ENCODE measurements around the gene SYVN1.

Gene SYVN1

DNA sequence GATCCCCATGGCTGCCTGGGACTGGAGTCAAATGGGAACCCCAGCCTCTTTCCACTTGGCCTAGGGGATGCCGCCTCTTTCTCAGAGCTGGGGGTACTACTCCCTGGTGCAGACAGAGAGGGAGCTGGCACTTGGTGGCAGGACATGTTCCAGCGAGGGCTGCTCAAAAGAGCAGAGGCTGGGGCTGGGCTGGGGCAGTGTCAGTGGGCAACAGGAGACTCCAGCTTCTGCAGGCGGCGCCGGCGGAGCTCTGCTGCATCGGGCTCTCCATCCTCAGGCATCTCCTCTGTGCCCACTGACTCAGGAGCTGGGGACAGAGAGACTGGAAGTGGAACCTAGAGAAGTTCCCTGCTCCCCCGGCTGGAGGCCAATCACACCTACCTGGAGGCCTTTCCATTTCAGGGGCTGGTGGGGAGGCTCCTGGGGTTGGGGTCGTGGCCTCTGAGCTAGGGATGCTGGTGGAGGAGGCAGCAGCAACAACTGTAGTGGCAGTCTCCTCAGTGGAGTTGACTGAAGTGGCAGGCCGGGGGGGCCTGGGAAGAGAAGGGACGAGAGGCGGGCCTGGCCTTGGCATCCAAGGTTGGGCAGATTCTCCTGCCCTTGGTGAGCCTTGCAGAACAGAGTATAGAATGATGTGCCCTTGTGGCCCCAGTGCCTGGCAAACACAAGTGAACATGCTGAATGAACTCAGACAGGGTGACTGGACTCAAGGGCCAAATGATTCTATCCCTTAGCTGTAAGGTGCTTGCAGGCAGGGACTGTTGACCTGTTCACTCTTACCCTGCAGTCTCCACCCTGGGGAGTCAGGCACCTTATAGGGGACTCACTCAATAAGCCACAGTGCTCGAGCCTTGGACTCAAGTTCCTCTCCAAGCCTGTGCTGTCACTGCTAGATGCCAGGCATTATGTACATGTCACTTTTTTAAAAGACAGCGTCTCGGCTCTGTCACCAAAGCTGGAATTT lies 5.9 kb downstream of the SYVN1 start:
- in situ Hi-C loops (cut with HindIII; ENCODE audit: low sequenced_read_pairs), result no loop called here

DNA sequence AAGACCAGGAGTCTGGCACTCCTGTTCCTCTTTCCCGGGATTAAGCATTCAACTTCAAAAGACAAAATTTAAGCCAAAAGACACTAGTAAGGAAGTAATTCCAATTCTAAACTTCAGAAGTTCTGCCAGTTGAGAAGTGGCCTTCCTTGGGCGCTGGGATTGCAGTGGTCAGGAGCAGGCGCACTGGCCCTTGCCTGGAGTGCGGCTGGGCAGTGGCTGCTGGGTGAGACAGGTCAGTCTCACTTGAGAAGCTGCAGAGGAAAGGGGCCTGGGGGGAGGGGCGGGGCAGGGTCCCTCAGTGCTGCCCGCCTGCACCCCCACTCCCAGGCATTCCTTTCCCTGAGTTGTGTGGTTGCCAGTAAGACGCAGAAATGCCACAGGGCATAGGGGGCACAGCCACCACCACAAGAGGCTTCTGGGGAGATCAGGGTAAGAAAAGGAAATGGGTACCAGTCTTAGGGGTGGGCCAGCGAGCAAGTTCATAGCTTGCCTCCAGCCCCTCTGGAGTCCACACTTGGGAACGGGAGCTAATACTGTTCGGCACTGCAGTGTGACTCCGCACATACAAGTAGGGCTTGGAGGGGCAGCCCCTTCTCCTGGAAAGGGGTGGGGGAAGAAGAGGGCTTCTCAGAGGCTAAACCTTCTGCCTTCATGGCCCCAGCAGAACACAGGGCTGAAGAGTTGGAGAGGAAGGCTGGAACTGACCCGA lies 6.7 kb downstream of the SYVN1 start:
- in situ Hi-C loops (cut with HindIII; ENCODE audit: low sequenced_read_pairs), result no loop called here

DNA sequence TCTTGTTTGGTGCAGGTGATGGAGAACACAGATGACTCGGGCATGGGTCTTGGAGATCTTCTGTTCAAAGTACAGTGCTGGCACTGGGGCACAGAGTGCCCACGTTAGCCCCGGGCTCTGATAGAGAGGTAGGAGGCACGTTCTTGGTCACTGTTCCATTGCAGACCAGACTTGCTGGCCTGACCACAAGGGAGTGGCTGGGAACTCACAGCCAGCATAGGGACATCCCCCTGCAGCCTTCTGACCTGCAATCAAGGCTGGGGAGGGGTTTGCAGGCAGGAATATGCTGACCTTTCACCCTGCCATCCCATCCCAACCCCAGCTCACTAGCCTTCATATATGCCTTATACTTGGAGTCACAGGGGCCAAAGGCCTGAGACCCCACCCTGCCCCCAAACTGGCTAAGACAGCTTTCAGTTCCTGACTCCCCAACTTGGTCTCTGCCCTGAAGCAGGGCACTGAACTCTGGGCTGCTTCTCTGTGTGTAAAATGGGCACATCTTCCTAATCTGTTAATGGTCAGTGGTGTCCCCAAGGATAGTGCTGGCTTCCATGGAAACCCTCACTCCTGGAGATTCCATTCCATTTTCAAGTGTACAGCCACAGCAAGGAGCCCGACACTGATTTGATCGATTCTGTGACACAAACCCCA lies 7.6 kb downstream of the SYVN1 start:
- in situ Hi-C loops (cut with HindIII; ENCODE audit: low sequenced_read_pairs), result no loop called here

DNA sequence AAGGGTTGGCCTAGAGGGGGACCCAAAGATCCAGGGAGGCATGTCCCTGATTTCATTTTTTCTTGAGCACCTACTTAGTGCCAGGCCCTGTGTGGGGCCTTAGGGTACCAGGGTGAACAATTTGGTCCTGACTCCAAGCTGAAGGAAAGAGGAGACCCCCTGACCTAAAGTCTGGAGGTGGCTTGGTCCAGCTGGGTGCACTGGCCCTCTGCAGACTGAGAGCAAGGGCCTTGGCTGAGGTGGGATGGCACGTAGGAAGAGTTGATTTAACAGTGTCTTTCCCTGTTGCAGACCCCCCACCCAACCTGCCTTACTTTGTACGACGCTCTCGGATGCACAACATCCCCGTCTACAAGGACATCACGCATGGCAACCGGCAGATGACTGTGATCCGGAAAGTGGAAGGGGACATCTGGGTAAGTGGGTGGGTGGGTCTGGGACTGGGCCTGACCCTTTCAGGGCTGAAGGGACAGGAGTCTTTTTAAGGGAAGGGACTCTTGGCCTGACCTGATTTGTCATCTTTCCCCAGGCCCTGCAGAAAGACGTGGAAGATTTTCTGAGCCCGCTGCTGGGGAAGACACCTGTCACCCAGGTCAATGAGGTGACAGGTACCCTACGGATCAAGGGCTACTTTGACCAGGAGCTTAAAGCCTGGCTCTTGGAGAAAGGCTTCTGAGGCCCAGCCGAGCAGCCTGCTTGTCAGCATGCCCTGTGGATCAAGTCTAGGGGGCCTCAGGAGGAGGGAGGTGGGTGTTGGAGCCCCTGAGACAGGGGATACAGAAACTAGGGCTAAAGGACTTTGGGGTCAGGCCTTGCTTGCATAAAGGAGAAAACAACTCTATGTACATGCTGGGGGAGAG lies 8.9 kb downstream of the SYVN1 start:
- in situ Hi-C loops (cut with HindIII; ENCODE audit: low sequenced_read_pairs), result no loop called here

DNA sequence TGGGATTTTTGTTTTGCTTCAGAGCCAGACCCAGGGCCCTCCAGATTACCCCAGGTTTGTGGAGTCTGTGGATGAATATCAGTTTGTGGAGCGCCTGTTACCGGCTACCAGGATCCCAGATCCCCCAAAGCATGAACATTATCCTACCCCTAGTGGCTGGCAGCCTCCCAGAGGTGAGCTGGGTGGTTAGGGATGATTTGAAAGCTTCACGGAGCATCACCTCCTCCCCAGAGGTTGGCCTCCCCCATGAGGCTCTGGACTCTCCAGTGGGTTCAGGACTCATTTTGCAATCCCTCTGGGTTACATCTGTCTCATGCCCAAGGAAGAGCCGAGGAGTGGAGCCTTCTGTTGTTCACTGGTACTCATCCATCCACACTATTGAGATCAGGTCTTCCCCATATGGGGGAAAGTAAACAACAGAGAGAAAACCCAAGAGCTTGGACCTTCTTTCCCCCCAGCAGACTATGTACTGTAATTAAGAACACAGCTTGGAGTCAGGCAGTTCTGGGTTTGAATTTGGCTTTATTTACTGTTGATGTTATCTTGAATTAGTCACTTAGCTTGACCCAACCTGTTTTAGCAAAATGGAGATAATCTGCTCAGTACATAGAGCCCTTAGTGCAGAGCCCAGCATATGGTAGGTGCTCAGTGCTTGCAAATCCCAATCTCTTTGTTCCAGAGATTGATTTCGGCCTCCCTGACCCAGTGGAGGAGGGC lies 9.7 kb downstream of the SYVN1 start:
- in situ Hi-C loops (cut with HindIII; ENCODE audit: low sequenced_read_pairs), result no loop called here

DNA sequence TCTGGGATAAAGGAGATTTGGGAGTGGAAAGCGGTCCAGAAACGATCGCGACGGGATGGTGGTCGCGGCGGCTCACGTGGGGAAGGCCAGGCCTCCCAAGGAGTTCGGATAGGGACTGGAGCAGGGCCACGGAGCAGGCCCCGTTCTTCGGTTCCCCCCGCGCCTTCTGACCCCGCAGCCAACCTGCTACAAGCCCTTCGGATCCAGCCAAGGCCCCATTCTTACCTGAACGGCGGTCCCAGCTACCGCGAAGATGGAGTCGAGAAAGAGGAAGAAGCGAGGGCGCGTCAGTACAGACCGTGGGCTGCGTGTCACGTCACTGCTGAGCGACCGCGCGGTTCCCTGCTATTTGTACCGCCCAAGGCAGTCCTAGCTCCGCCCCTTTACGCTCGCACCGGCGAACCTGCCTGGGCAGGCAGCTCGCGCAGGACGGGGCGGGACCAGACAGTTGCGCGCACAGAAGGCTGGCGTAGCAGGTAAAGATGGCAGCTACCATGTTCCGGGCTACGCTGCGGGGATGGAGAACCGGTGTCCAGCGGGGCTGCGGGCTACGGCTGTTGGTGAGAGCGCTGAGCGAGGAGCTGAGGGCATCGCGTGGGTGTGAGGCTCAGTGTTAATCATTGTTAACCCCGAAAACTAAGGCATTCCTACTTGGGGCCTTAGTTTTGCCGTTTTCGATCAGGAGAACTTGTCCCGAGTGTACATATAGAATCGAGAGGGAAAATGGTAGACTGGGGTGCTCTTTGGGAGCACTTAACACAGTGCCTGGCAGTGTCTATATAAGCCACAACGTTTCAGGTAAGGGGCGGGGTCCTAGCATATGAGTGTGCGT lies 12.2 kb downstream of the SYVN1 start, which contains the start of the genes FAU and MRPL49:
FAU (minus strand) TSS at position 270 of the 832 bp plus-strand sequence. CDS start 321 bp downstream, outside the sequence.
MRPL49 (plus strand) TSS at position 457 of the 832 bp plus-strand sequence; CDS start at position 483, 26 bp downstream.
- in situ Hi-C loops (cut with HindIII; ENCODE audit: low sequenced_read_pairs), result no loop called here

DNA sequence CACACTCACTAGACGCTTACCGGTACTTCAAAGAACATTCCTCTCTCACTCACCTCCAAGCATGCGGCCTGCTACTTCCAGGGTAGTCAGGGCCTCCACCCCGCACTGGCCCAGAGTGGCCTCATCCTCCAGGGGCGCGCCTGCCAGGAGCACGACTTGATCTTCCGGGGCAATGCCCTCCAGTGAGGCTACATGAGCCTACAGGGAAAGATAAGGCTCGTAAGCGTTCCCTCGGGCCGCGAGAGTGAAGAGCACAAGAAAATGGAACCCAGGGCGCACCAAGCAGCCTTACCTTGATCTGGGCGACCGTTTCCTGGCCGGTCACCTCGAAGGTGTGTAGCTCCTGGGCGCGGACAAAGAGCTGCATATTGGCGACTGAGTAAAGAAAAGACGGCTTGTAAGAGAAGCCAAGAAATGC lies 12.9 kb downstream of the SYVN1 start:
- in situ Hi-C loops (cut with HindIII; ENCODE audit: low sequenced_read_pairs), result no loop called here

DNA sequence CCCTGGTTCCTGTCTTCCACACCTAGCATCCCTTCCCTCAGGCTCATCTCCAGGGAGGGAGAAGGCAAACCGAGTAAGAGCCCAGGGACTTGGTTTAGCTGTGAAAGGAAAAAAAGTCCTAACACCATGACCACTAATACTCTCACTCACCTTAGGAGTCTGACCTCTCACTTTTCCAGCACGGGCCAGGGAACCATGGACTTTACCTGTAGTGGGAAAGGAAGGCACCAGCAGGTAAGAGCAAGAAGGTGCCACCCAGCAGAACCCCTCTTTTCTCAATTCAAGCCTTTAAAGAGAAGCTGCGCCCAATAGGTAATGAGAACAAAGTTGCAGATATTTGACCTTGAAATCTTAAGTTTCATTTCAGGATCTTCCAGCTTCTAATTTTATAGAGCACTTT lies 13.5 kb downstream of the SYVN1 start:
- in situ Hi-C loops (cut with HindIII; ENCODE audit: low sequenced_read_pairs), result no loop called here

DNA sequence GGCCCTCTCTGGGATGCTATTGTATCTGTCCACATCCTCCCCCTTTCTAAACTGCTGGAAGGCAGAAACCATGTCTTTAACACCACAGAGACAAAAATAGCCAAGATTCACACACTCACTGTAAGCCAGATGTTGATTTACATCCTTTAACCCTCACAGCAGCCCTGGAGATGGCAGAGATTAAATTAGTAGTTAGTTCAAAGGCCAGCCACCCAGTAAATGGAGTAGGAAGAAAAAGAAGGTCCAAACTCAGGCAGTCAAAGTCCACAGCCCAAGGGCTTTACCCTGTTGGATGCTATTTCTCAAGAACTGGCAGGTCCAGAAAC lies 14.7 kb downstream of the SYVN1 start:
- in situ Hi-C loops (cut with HindIII; ENCODE audit: low sequenced_read_pairs), result loop anchor here (5.0 kb wide), 1 partner anchor 93 kb away; no protein-coding TSS in a partner anchor

DNA sequence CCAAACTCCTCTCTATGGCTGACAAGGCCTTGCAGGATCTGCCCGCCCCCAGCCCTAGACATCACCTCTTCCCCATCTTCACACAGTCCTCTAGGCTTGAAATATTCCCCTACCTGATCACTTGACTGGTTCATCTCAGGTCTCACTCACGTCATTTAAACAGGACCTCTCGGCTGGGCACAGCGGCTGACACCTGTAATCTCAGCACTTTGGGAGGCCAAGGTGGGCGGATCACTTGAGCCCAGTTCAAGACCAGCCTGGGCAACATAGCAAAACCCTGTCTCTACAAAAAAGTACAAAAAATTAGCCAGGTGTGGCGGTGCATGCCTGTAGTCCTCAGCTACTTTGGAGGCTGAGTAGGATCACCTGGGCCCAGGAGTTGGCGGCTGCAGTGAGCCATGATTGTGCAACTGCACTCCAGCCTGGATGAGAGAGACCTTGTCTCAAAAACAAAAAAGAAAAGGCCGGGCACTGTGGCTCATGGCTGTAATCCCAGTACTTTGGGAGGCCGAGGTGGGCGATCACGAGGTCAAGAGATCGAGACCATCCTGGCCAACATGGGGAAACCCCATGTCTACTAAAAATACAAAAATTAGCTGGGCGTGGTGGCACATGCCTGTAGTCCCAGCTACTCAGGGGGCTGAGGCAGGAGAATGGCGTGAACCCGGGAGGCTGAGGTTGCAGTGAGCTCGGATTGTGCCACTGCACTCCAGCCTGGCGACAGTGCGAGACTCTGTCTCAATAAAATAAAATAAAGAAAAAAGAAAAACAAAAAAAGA lies 15.2 kb downstream of the SYVN1 start:
- in situ Hi-C loops (cut with HindIII; ENCODE audit: low sequenced_read_pairs), result loop anchor here (5.0 kb wide), 1 partner anchor 93 kb away; no protein-coding TSS in a partner anchor

DNA sequence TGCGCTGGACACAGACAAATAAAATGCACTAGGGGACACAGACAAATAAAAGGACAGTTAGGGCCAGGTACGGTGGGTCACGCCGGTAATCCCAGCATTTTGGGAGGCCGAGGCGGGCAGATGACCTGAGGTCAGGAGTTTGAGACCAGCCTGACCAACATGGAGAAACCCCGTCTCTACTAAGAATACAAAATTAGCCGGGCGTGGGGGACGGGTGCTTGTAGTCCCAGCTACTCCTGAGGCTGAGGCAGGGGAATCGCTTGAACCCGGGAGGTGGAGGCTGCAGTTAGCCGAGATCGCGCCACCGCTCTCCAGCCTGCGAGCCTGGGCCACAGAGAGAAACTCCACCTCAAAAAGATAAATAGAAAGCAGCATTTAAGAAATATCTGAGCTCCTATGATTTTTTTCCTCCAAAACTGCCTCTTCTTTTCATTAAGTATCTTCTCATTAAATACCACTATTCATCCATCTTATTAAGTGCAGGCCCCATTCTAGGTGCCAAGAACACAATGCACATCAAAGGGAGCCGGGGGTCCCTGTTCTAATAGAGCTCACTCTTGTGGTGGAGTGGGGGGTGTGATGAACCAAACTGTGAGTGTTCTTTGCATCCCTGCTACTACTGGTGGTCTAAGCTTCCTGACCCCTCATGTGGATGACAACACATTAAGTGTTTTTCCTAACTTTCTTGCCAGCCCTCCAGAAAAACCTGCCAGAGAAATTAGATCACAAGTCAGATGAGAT lies 16.1 kb downstream of the SYVN1 start:
- in situ Hi-C loops (cut with HindIII; ENCODE audit: low sequenced_read_pairs), result loop anchor here (5.0 kb wide), 1 partner anchor 94 kb away; no protein-coding TSS in a partner anchor

DNA sequence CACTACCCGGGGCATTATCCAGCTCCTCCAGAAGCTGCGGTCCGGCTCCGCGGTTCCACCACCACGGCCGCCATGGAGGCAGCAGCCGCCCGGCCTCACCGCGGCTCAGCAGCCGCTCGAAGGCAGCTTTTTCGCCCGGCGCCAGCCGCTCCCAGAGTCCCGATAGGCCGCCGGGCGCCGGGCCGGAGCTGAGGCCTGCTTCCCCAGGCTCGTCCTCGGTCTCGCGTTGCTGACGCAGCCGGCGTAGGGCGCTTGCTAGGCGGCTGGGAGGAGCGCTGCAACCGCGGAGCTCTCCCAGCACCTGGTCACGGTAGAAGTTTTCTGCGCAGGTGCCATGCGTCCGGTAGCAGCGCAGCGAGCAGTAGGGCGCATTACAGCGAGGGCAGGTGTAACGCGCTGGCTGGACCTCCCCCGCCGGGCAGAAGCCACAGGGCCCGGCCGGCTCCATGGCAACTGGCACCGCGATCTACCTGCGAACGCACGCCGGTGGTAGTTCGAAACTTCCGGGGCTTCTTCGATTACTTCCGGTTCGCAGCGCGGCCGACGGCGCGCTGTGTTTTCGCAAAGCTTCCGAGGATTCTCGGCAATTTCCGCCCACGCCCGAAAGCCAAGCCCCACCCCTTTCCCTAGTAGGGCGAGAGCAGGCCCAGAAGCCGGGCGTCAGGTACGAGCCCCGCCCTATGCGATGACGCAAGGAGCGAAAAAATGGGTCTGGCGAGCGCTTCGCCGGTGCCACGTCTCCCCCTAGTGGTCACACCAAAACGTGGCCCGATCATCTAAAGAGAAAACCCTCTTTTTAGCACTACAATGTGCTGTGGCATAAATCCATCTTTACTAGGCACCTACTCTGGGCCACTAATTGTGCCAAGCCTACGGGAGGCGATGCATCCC lies 16.9 kb downstream of the SYVN1 start, which contains the start of gene ZNHIT2:
ZNHIT2 (minus strand) TSS at position 496 of the 891 bp plus-strand sequence; CDS start at position 448, 48 bp downstream.
- in situ Hi-C loops (cut with HindIII; ENCODE audit: low sequenced_read_pairs), result loop anchor here (5.0 kb wide), 1 partner anchor 95 kb away; no protein-coding TSS in a partner anchor

DNA sequence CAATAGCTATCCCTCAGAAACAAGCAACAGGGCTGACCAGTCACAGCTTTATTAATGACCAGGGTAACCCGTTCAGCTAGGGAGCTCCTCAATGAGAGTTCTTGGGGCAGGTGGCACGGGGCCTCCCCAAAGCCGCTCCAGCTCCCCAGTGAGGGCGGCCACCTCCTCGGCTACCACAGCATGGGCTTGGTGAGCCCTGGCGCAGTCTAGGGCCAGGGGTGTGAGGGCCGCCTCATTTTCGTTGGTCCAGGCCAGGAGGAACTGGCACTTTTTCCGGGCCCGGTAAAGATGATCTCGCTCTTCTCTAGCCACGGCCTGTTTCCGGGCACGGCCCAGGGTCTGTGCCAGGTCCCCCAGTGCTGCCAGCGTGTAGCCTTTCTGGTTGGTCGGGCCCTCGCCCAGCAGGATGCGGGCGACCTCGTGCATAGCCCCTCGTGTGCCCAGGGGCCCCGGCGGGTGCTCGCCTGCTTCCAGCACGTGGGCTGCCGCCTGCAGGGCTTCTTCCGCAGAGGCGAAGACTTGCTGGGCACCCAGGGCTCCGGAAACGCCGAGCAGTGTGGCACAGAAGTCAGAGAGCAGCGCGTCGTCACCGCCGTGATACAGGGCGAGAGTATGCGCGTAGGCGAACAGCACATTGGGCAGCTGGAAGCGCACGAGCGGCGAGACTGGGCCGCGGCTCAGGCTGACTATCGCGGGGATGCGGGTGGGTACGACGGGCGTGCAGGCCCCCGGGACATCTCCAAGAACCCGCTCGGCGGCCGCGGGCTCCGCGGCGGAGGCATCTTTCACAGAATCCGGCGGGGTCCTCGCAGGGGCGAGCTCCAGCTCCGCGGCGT lies 17.7 kb downstream of the SYVN1 start:
- in situ Hi-C loops (cut with HindIII; ENCODE audit: low sequenced_read_pairs), result loop anchor here (5.0 kb wide), 1 partner anchor 96 kb away; no protein-coding TSS in a partner anchor

DNA sequence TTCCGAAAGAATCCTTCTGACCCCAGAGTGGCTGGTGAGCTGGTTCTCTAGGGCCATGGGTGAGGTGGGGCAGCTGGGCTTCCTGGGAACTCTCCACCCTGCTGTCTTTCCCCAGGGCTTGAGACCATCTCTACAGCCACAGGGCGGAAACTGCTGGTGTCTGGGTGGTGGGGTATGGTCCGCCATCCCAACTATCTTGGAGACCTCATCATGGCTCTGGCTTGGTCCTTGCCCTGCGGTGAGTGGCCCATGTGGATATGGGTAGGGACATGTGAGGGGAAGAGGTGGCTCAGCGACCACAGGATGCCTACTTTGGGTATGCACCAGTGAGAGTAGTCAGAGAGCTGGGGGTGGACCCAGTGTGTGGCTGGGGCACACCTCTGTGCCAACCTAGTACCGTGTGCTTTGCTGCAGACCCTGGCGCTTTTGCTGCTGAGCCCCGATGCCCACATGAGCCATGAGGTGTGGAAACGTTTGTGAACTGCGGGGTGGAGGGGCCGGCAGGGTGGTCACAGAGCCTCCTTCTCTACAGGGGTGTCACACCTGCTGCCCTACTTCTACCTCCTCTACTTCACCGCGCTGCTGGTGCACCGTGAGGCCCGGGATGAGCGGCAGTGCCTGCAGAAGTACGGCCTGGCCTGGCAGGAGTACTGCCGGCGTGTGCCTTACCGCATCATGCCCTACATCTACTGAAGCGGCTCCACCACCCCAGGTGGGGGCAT lies 18.8 kb downstream of the SYVN1 start:
- in situ Hi-C loops (cut with HindIII; ENCODE audit: low sequenced_read_pairs), result loop anchor here (5.0 kb wide), 1 partner anchor 97 kb away; no protein-coding TSS in a partner anchor

All from endothelial cell of hepatic sinusoid (primary cell).